ENCODE data around the gene PRKG1. TPM values are rescaled to one million over a fixed set of nuclear protein-coding genes. Genes with fewer than 3 reads are reported as not detected.

Gene PRKG1
- total RNA-seq, 2 experiments from 2014 or later = not detected

- no peaks in the 10 kb centered on the region for H3K9me3 Mint-ChIP-seq
- CTCF ChIA-PET = no interaction called here
Measured at GRCh38 chr10:51524041-51524440, 449.8 kb downstream of the PRKG1 start.

GRCh38 chr10:51527522-51528219 lies 453.4 kb downstream of the PRKG1 start:
- no peak for DNase-seq
- Mint-ChIP-seq H3K27me3 (no peaks in the 10 kb centered on the region), H3K27ac (no peak overlapping the region), H3K9me3 (no peaks in the 10 kb centered on the region), H3K4me1 (no peaks in the 10 kb centered on the region), H3K4me3 (no peak overlapping the region), H3K36me3 (ENCODE audit: low read depth) (no peaks in the 10 kb centered on the region)
- ChIA-PET CTCF (no interaction called here), POLR2A (no interaction called here)

More at GRCh38 chr10:51524041-51524440, 449.8 kb downstream of the PRKG1 start:
- no peak for DNase-seq
- Mint-ChIP-seq H3K4me3 (no peak overlapping the region), H3K4me1 (no peaks in the 10 kb centered on the region), H3K27ac (no peak overlapping the region), H3K36me3 (ENCODE audit: low read depth) (no peaks in the 10 kb centered on the region), H3K27me3 (no peaks in the 10 kb centered on the region)
- POLR2A ChIA-PET = no interaction called here

GRCh38 chr10:51528527-51528926 lies 454.2 kb downstream of the PRKG1 start:
- Mint-ChIP-seq H3K27ac (no peak overlapping the region), H3K4me3 (no peak overlapping the region), H3K36me3 (ENCODE audit: low read depth) (no peaks in the 10 kb centered on the region), H3K4me1 (no peaks in the 10 kb centered on the region), H3K27me3 (no peaks in the 10 kb centered on the region), H3K9me3 (no peaks in the 10 kb centered on the region)
- DNase-seq = no peak
- CTCF ChIA-PET = no interaction called here
- POLR2A ChIA-PET = no interaction called here

- Mint-ChIP-seq H3K36me3 (ENCODE audit: low read depth) (no peaks in the 10 kb centered on the region), H3K9me3 (no peaks in the 10 kb centered on the region), H3K27ac (no peak overlapping the region), H3K27me3 (no peaks in the 10 kb centered on the region), H3K4me3 (no peak overlapping the region), H3K4me1 (no peaks in the 10 kb centered on the region)
- no peak for DNase-seq
- CTCF ChIA-PET = interaction anchor here (0.6 kb wide), 1 partner anchor 377 kb away, joined by 4 read pairs; no protein-coding TSS in a partner anchor
- POLR2A ChIA-PET = no interaction called here
Measured at GRCh38 chr10:51530541-51530940, 456.3 kb downstream of the PRKG1 start.

- DNase-seq = no peak
- Mint-ChIP-seq H3K27ac (no peak overlapping the region), H3K27me3 (no peaks in the 10 kb centered on the region), H3K9me3 (no peaks in the 10 kb centered on the region), H3K36me3 (ENCODE audit: low read depth) (no peaks in the 10 kb centered on the region), H3K4me3 (no peak overlapping the region), H3K4me1 (no peaks in the 10 kb centered on the region)
- ChIA-PET CTCF (no interaction called here), POLR2A (no interaction called here)
Measured at GRCh38 chr10:51532044-51532443, 457.8 kb downstream of the PRKG1 start.

GRCh38 chr10:51542853-51543252 lies 468.6 kb downstream of the PRKG1 start:
- no peaks in the 10 kb centered on the region for H3K36me3 Mint-ChIP-seq (ENCODE audit: low read depth)
- ChIA-PET POLR2A (no interaction called here), CTCF (no interaction called here)
- no peaks in the 10 kb centered on the region for H3K9me3 Mint-ChIP-seq
- no peaks in the 10 kb centered on the region for H3K4me1 Mint-ChIP-seq
- H3K27ac Mint-ChIP-seq = no peak overlapping the region
- no peaks in the 10 kb centered on the region for H3K27me3 Mint-ChIP-seq
- H3K4me3 Mint-ChIP-seq = no peak overlapping the region
- DNase-seq = no peak

GRCh38 chr10:51544933-51545332 lies 470.6 kb downstream of the PRKG1 start:
- POLR2A ChIA-PET = no interaction called here
- Mint-ChIP-seq H3K4me1 (no peaks in the 10 kb centered on the region), H3K27ac (no peak overlapping the region), H3K4me3 (no peak overlapping the region), H3K36me3 (ENCODE audit: low read depth) (no peaks in the 10 kb centered on the region), H3K9me3 (no peaks in the 10 kb centered on the region), H3K27me3 (no peaks in the 10 kb centered on the region)
- DNase-seq = no peak
- CTCF ChIA-PET = no interaction called here

- Mint-ChIP-seq H3K4me3 (no peak overlapping the region), H3K36me3 (ENCODE audit: low read depth) (no peaks in the 10 kb centered on the region), H3K27me3 (no peaks in the 10 kb centered on the region), H3K27ac (no peak overlapping the region), H3K9me3 (no peaks in the 10 kb centered on the region), H3K4me1 (no peaks in the 10 kb centered on the region)
- no peak for DNase-seq
- CTCF ChIA-PET = no interaction called here
- POLR2A ChIA-PET = no interaction called here
Measured at GRCh38 chr10:51547941-51548340, 473.7 kb downstream of the PRKG1 start.

- ChIA-PET POLR2A (no interaction called here), CTCF (interaction anchor here (1.5 kb wide), 1 partner anchor 26 kb away, joined by 3 read pairs; no protein-coding TSS in a partner anchor)
- Mint-ChIP-seq H3K36me3 (ENCODE audit: low read depth) (no peaks in the 10 kb centered on the region), H3K9me3 (no peaks in the 10 kb centered on the region), H3K27ac (no peak overlapping the region), H3K27me3 (no peaks in the 10 kb centered on the region), H3K4me3 (no peak overlapping the region), H3K4me1 (no peaks in the 10 kb centered on the region)
- DNase-seq = no peak
Measured at GRCh38 chr10:51552879-51553278, 478.6 kb downstream of the PRKG1 start.

GRCh38 chr10:51564896-51565510 lies 490.7 kb downstream of the PRKG1 start:
- POLR2A ChIA-PET = no interaction called here
- H3K27ac Mint-ChIP-seq = no peak overlapping the region
- no peak overlapping the region for H3K4me3 Mint-ChIP-seq
- DNase-seq = no peak
- no peaks in the 10 kb centered on the region for H3K9me3 Mint-ChIP-seq
- CTCF ChIA-PET = interaction anchor here (0.6 kb wide), 1 partner anchor 611 kb away, joined by 5 read pairs; no protein-coding TSS in a partner anchor
- no peaks in the 10 kb centered on the region for H3K4me1 Mint-ChIP-seq
- no peaks in the 10 kb centered on the region for H3K36me3 Mint-ChIP-seq (ENCODE audit: low read depth)
- no peaks in the 10 kb centered on the region for H3K27me3 Mint-ChIP-seq

- H3K9me3 Mint-ChIP-seq = no peaks in the 10 kb centered on the region
- H3K27me3 Mint-ChIP-seq = no peaks in the 10 kb centered on the region
- H3K4me1 Mint-ChIP-seq = no peaks in the 10 kb centered on the region
- H3K36me3 Mint-ChIP-seq (ENCODE audit: low read depth) = no peaks in the 10 kb centered on the region
- DNase-seq = no peak
- no peak overlapping the region for H3K27ac Mint-ChIP-seq
- H3K4me3 Mint-ChIP-seq = no peak overlapping the region
- POLR2A ChIA-PET = no interaction called here
- CTCF ChIA-PET = no interaction called here
Measured at GRCh38 chr10:51567271-51567670, 493.0 kb downstream of the PRKG1 start.

GRCh38 chr10:51569467-51569866 lies 495.2 kb downstream of the PRKG1 start:
- ChIA-PET CTCF (no interaction called here), POLR2A (no interaction called here)
- no peak overlapping the region for H3K27ac Mint-ChIP-seq
- DNase-seq = no peak
- H3K36me3 Mint-ChIP-seq (ENCODE audit: low read depth) = no peaks in the 10 kb centered on the region
- no peaks in the 10 kb centered on the region for H3K9me3 Mint-ChIP-seq
- no peak overlapping the region for H3K4me3 Mint-ChIP-seq
- H3K4me1 Mint-ChIP-seq = no peaks in the 10 kb centered on the region
- no peaks in the 10 kb centered on the region for H3K27me3 Mint-ChIP-seq

GRCh38 chr10:51574248-51575048 lies 500.2 kb downstream of the PRKG1 start:
- CTCF ChIA-PET = no interaction called here
- Mint-ChIP-seq H3K4me1 (no peaks in the 10 kb centered on the region), H3K36me3 (ENCODE audit: low read depth) (no peaks in the 10 kb centered on the region), H3K27me3 (no peaks in the 10 kb centered on the region), H3K27ac (no peak overlapping the region), H3K4me3 (no peak overlapping the region), H3K9me3 (no peaks in the 10 kb centered on the region)
- POLR2A ChIA-PET = no interaction called here
- no peak for DNase-seq

All from activated CD4-positive, alpha-beta T cell treated with anti-CD3 and anti-CD28 coated beads, Interleukin-2, amount 10 ng/mL, durations not matched to agents 7 days and 5 days (primary cell).